ENCODE measurements around the gene EXOC6B.

DNA sequence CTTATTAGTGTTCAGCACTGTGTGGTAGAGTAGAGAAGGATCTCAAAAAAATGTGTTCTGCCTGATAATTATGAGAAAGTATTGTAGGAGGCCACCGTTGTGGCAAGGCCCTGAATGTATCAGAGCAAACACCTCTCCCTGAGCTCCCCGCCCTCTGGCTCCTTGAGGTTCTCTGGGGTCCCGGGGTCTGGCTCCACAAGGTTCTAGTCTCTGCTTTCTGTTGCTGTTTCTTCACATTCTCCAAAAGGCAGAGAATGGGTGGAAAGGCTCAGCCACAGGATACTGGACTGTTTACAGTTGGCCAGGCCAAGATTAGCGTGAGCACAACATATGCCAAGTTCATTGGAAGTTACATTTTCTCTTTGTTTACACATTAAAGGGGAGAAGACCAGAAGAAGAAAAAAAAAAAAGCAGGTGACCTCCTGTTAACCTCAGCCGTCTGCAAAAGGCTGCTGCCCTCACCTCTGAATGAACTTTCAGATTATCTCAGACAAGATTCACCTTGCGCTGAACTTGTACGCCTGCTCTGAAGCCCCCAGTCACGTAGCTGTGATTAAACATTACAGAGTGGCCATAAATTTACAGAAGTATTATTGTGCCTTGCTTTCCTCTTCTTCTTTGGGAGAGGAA lies 621.6 kb downstream of the EXOC6B start:
- TF ChIP-seq CTCF (IDR thresholded peaks at IDR 0.05) (no peak), POLR2A (IDR thresholded peaks at IDR 0.05) (no peak)

All from esophagus squamous epithelium (tissue), 4 donors.